GM21423 (cell line): Measurements from ENCODE around the gene LMF1.
"Not testable (repeated sequence)": the region's sequence is repeated elsewhere in the genome, so short reads cannot be mapped to it uniquely, and the experiment has no call there.

Experiments
- ATAC-seq: cut with Tn5 transposase; IDR thresholded peaks from one replicate; pipeline ENCODE4 v1.9.1; 2021; ENCODE audit warnings: mild to moderate bottlenecking, moderate library complexity; ENCODE audit not compliant: unreplicated experiment

The LMF1 gene

DNA sequence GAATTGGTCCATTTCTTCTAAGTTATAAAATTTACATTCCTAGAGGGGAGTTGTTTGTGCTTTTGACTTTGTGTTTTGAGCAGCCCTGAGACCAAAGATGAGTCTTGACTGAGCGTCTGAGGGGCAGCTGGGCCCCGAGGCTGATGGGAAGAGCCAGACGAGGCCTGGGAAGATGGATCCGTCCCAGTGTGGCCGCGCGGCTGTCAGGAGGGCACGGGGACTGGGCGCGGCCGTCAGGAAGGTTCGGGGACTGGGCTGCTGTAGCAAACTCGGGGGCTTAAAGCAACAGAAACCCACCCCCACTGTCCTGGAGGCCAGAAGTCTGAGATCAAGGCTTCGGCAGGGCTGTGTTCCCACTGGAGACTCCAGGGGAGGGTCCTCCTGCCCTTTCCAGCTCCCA lies 132.0 kb downstream of the LMF1 start:
- ATAC-seq: no peak

DNA sequence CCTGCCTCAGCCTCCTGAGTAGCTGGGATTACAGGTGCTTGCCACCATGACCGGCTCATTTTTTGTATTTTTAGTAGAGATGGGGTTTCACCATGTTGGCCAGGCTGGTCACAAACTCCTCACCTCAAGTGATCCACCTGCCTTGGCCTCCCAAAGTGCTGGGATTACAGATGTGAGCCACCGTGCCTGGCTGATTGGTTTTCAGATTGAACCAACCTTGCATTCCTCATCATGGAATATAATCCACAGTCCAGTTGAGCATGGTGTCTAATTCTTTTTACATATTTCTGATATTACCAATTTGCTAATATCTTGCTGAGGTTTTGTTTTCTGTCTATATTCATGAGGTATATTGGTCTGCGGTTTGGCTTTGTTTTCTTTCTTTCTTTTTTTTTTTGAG lies 134.0 kb downstream of the LMF1 start:
- not testable (repeated sequence) for ATAC-seq

DNA sequence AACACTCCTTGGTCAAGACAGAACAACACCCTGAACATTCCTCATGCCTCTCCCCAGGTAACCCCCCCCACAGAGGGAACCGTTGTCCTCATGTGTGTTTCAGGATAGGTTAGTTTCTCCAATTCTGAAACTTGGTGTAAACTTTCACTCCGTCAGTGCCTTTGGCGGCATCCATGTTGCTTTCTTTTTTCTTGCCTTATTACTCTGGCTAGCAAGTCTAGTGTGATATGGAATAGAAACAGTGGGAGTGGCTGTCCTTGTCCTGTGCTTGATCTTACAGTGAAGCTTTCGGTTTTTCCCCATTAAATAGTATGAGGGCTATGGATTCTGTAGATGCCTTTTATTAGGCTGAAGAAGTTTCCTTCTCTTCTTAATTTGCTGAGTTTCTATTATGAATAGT lies 134.6 kb downstream of the LMF1 start:
- no peak for ATAC-seq

DNA sequence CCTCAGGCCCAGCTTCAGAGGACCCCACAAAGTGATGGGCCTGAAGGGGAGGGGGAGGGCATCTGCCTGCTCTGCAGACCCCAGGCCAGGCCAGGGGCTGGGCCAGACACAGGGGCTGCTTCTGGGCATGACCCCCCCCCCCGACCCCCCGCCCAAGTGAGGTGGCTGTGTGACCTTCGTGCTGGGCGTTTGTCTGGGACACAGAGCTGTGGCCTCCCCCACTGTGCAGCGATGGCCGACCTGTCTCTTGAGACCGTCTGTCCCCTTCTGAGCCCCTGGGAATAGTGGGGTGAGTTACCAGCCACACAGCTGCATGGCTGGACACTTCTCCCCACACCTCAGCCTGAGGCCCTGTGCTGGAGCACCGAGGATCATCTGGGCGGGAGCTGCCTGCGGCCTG lies 135.4 kb downstream of the LMF1 start:
- no peak for ATAC-seq

- ATAC-seq: no peak
Measured at GRCh38 chr16:833411-833810, 137.4 kb downstream of the LMF1 start.

DNA sequence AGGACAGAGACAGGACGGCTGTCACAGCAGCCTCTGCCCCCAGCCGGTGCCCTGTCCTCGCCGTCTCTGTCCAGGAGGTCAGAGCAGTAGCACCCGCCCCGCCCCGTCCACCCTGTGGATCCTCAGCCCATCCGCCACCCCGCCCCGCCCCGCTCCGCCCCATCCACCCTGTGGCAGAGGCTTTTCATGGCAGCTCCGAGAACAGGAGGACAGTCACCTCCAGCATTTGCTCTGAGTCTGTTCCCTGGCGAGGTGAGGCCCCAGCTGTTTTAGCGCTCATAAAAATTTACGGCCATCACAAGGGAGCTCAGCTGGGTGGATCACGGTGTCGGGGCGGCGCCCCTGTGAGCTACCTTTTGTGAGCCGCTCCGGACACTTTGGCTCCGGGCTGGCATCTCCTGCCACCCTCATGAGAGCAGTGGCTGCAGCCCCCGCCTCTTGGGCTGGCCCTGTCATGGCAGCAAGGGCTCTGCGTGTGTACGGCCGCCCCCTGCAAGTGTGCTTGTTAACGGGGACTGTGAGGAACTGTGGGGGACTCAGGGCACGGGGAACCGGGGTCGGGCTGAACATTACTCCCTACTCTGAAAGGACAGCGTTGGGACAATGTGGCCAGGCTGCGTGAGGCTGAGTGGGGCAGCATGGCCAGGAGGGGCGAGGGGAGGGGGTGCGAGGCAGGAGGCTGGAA lies 138.0 kb downstream of the LMF1 start:
- ATAC-seq: no peak

GRCh38 chr16:831571-832413 lies 139.0 kb downstream of the LMF1 start:
- no peak for ATAC-seq

DNA sequence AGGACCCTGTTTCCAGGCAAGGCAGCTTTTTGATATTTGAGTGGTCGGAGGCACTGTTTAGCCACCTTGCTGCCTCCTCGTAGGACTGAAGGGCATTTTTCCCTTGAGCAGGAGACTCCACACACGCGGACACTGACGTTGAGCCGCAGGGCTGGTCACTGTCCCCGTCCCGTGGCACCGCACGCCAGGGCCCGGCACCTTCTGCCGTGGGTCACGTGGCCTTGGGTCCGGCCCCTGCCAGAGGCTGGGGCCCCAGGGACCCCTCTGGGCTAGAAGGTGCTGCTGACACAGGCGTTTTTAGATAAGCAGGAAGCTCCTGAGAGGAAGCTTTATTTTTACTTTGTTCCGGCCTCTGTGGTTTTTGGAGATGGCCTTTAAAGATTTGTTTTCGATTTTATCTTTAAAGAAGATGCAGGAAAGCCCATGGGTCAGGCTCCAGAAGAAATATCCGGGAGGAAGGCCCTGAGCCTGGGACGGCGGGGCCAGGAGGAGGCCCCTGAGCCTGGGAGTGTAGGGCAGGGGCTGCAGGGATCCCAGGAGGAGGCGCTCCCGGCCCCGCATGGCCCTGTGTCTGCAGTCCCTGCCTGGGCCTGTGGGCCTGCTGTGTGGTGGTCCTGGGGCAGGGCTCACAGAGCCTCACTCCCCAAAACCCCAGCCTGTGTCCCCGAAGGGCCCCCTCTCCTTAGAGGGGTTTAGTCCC lies 139.8 kb downstream of the LMF1 start:
- no peak for ATAC-seq

DNA sequence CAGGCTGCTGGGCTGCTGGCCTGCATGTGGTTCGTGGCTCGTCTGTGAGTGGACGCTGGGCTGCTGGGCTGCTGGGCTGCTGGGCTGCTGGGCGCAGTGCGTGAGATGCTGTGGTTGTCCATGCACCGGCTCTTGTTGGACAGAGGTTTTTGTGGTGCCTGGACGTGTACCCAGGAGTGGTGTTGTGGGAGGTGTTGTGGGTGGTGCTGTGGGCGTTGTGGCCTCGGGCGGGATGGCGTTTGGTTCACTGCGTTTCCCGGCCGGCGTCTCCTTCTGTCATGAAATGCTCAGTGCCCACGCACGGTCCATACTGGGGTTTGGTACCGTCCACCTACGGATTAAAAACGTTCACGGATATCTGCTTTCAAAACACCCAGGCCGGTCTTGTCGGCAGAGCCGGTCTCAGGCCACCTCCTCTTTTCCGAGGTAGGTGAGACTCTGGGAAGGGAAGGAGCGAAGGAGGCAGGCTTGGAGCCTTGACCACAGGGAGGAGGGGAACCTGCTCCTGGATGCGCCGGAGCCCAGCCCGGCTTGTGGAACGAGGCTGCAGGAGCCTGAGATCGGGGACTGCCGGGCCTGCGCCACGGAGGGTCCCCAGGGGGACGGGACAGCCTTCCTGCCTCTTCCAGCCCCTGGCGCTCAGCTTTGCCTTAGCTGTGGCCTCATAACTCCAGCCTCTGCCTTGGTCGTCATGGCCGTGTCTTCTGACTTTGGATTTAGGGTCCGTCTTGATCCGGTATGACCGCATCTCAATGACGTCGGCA lies 140.5 kb downstream of the LMF1 start:
- ATAC-seq: no peak

GRCh38 chr16:828891-829290 lies 141.9 kb downstream of the LMF1 start:
- ATAC-seq: no peak

DNA sequence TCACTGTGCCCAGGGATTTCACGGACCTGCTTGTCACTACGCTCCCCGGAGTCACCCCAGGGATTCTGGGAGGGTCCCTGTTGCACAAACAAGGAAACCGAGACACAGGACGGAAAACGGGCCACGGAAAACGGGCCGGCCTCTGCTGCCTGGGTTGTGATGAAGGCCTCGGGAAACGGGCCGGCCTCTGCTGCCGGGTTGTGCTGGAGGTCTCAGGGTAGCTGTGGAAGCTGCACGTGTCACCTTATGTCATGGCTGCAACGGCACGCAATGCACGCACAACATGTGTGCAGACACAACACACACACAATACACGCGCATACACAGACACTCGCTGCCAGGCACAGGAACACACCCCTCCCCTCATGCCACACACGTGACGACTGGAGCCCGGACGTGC lies 143.3 kb downstream of the LMF1 start:
- ATAC-seq: no peak

GRCh38 chr16:825341-826061 lies 145.3 kb downstream of the LMF1 start:
- ATAC-seq: no peak

DNA sequence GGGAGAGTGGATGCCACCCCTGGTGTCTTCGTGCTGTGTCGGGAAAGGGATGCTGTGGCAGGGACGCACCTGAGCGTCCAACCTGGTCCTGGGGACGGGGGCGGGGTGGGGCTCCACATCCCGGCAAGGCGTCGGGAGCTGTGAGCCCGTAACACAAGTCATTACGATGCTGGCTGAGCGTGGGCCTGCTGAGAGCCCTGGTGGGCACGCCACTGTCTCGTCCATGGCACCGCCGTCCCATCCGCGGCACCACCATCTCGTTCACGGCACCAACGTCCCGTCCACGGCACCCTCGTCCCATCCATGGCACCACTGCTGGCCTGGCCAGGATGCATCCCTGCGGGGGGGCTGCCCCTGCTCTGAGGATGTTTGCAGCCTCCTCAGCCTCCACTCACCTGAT lies 146.2 kb downstream of the LMF1 start:
- no peak for ATAC-seq

GRCh38 chr16:824194-824593 lies 146.6 kb downstream of the LMF1 start:
- ATAC-seq: no peak

- ATAC-seq: no peak
Measured at GRCh38 chr16:822909-823297, 147.9 kb downstream of the LMF1 start.

- ATAC-seq: no peak
Measured at GRCh38 chr16:822174-822908, 148.4 kb downstream of the LMF1 start.

GRCh38 chr16:821751-822150 lies 149.0 kb downstream of the LMF1 start:
- no peak for ATAC-seq

DNA sequence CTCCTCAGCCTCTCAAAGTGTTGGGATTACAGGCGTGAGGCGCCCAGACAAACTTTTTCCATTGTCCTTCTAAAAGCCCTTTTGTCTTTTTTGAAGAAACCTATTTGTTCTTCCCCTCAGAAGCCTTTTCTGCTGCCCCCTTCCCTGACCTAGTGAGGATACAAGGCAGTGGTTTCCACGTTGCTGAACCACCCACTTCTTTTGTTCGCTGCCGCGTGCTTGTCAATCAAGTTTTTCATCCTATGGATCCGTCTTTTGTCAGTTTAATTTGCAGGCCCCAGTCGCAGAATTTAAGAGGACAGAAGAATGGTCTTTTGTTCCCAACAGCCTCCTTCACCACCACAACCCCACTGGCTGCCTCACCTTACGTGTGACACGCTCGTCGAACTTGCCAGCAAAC lies 150.0 kb downstream of the LMF1 start:
- no peak for ATAC-seq

GRCh38 chr16:820044-820408 lies 150.8 kb downstream of the LMF1 start:
- not testable (repeated sequence) for ATAC-seq
